Duodenal mucosa (tissue), 2 donors: Measurements from ENCODE around the gene NLRC5.
"Not testable (repeated sequence)": the region's sequence is repeated elsewhere in the genome, so short reads cannot be mapped to it uniquely, and the experiment has no call there.

Source experiments
- H3K27ac ChIP-seq: one replicate; pipeline ENCODE4 v1.7.0; 2013; ENCODE audit warnings: low read depth, low read length
- H3K27me3 ChIP-seq, 2 donors: one replicate each; pipeline ENCODE4 v1.7.0; 2013; ENCODE audit warnings: low read length in 2 of 2, control low read depth in 1 of 2; ENCODE audit not compliant: insufficient read depth in 2 of 2, control insufficient read depth in 1 of 2
- H3K36me3 ChIP-seq, 2 donors: one replicate each; pipeline ENCODE4 v1.7.0; 2013; ENCODE audit warnings: low read length in 2 of 2, control low read depth in 1 of 2; ENCODE audit not compliant: insufficient read depth in 2 of 2, control insufficient read depth in 1 of 2
- H3K4me1 ChIP-seq, 2 donors: one replicate each; pipeline ENCODE4 v1.7.0; 2013; ENCODE audit warnings: low read length in 2 of 2, control low read depth in 1 of 2; ENCODE audit not compliant: insufficient read depth in 2 of 2, control insufficient read depth in 1 of 2
- H3K4me3 ChIP-seq, 2 donors: one replicate each; pipeline ENCODE4 v1.7.0; 2013; ENCODE audit warnings: low read length in 2 of 2, low read depth in 1 of 2
- H3K9ac ChIP-seq, 2 donors: one replicate each; pipeline ENCODE4 v1.7.0; 2013; ENCODE audit warnings: low read length in 2 of 2, low read depth in 1 of 2
- H3K9me3 ChIP-seq, 2 donors: one replicate each; pipeline ENCODE4 v1.7.0; 2013; ENCODE audit warnings: low read length in 2 of 2, control low read depth in 1 of 2; ENCODE audit not compliant: control insufficient read depth in 1 of 2

NLRC5 gene

DNA sequence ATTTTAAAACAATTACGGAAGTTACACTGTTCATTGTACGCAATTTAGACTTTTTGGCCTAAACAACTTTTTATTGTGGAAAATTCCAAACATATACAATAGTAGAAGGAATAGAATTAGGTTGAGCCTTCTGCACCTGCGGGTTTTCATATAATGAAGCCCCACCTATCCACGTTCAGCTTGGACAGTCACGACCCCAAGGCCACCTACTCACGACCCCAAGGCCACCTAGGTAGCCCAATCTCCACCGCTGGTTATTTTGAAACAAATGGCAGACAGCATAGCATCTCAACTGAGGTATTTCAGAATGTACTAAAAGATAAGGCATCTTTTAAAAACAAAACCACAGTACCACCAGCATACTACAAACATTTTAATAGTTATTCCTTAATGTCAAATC, 631 bp downstream of the NLRC5 start:
- Histone ChIP-seq H3K4me3 (peak overlapping the region; percentile 92 to 95), H3K9me3 (no peaks in the 10 kb centered on the region), H3K36me3 (no peaks in the 10 kb centered on the region), H3K4me1 (peaks cover 43 to 54% of the 10 kb centered on the region in 2 donors), H3K27ac (no peak overlapping the region), H3K27me3 (no peaks in the 10 kb centered on the region), H3K9ac (peak overlapping the region; percentile 88 to 96)

DNA sequence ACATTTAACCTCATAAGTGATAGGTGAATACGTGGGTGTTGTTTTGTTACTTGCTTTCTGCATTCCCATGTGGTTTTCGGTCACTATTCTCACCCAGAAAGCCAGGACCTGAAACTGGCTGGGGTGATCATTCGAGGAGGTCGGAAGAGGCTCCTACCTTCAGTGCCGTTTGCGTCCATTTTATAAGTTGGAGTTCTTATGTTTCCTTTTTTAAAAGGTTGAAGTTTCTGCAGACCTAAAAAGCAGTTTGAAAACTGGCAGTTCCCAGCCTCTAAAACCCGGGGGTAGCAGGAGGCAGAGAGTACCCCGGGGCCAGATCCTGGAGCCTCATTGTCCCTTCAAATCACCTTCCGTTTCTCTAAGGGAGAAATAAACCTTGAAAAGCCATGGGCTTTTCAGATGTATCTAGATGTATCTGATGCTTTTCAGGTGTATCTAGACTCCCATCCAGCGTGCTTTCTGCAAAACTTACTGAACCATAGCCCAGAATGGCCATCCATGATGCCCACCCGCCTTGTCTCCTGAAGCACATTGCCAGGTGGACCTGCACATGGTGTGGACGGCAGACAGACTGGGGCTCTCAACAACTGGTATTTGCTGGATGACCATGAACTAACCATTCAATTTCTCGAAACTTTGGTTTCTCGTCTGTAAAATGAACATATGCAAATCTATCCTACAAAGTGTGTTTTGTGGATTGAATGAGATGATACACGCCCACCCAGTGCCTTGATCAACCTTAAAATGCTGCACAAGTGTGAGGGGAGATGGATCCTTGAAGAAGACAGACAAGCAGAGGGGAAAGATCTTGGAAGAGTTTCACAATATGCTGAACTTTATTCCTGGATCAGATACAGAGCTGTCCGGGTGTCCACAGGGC, 1.3 kb downstream of the NLRC5 start:
- H3K4me3 ChIP-seq, result peak overlapping the region; percentile 92 to 95
- no peaks in the 10 kb centered on the region for H3K36me3 ChIP-seq
- H3K4me1 ChIP-seq, result peaks cover 36 to 47% of the 10 kb centered on the region in 2 donors
- no peaks in the 10 kb centered on the region for H3K9me3 ChIP-seq
- H3K9ac ChIP-seq, result peak overlapping the region; percentile 88 to 96
- no peaks in the 10 kb centered on the region for H3K27me3 ChIP-seq
- H3K27ac ChIP-seq, result no peak overlapping the region

DNA sequence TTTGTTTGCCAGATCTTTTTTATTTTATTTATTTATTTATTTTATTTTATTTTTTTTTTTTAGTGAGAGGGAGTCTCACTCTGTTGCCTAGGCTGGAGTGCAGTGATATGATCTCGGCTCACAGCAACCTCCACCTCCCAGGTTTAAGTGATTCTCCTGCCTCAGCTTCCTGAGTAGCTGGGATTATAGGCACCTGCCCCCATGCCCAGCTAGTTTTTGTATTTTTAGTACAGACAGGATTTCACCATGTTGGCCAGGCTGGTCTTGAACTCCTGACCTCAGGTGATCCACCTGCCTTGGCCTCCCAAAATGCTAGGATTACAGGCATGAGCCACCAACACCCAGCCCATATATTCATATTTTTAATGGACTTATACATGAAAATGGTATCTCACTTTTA, 3.1 kb downstream of the NLRC5 start:
- H3K9ac ChIP-seq, H3K27ac ChIP-seq, H3K27me3 ChIP-seq, H3K4me3 ChIP-seq, H3K9me3 ChIP-seq, H3K36me3 ChIP-seq: not testable (repeated sequence)
- peaks cover 34 to 42% of the 10 kb centered on the region in 2 donors for H3K4me1 ChIP-seq

DNA sequence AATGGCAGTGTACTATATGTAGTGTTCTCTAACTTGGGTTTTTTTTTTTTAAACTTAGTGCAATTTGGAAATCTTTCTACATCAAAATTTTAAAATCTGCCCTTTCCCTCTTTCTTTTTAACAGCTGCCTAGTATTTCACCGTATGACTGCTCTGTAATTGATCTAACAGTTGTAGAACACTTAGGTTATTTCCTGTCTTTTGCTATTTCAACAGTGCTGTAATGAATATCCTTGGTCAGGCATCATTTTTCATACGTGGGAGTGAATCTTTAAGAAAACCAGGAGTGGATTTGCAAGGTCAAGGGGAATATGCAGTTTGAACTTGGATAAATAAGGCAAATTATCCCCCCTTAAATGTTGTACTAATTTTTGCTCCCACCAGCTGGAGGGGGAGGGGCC, 3.8 kb downstream of the NLRC5 start:
- Histone ChIP-seq H3K9me3 (no peaks in the 10 kb centered on the region), H3K27ac (no peak overlapping the region), H3K4me1 (peaks cover 28 to 34% of the 10 kb centered on the region in 2 donors)

DNA sequence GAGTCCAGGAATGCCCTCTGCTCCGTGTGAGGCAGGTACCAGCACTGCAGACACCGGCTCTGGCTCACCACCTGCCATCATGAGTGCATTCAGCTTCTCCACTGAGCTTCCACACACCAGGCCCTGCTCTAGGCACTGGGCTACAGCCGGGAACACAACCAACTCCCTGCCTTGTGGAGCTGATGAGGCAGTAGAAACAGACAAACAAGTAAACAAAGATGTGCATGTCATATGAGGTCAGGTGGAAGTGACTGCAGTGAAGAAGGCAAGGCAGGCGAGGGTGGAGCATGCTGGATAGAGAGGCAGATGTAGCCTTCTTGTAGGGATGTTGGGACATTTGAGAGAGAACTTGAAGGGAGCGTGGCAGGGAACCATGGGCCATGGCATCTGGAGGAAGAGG, 5.0 kb downstream of the NLRC5 start:
- H3K9ac ChIP-seq, result no peak overlapping the region
- H3K9me3 ChIP-seq, result no peaks in the 10 kb centered on the region
- H3K27ac ChIP-seq, result no peak overlapping the region
- H3K36me3 ChIP-seq, result no peaks in the 10 kb centered on the region
- no peaks in the 10 kb centered on the region for H3K27me3 ChIP-seq
- H3K4me3 ChIP-seq, result no peak overlapping the region
- H3K4me1 ChIP-seq, result peaks cover 28 to 33% of the 10 kb centered on the region in 2 donors

More for the DNA sequence above, 3.8 kb downstream of the NLRC5 start:
- Histone ChIP-seq H3K9ac (no peak overlapping the region), H3K27me3 (no peaks in the 10 kb centered on the region), H3K36me3 (no peaks in the 10 kb centered on the region), H3K4me3 (no peak overlapping the region)

DNA sequence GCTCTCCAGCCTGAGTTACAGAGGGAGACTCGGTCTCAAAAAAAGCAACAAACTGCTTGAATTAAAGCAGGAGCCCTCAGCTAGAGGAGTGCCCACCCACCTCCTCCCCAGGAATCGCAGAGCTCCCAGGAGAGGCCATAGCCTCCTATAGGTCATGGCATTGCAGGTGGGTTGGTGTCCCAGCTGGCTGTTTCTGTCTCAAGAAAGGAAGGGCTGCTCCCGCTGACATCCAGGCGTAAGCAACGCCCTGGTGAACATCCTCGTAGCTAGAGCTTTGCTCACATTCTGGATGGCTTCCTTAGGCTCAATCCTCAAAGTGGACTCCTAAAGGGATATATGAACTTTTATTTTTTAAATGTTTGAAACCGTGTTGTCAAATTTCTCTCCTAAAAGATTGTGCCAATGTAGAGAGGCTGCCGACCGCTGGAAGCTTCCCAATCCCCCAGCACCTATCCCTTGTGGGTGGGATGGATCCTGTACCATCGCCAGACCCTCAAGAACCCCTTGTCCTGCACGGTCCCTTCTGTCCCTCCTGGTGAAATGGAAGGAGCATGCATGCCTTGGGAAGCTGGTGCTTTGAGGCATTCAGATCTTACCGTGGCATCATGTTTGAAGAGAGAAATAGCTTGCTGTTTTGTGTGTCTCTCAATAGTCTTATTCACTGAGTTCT, 5.9 kb downstream of the NLRC5 start:
- H3K4me3 ChIP-seq, result no peak overlapping the region
- H3K27ac ChIP-seq, result no peak overlapping the region
- H3K4me1 ChIP-seq, result peaks cover 31 to 40% of the 10 kb centered on the region in 2 donors
- no peaks in the 10 kb centered on the region for H3K9me3 ChIP-seq
- H3K9ac ChIP-seq, result no peak overlapping the region
- no peaks in the 10 kb centered on the region for H3K36me3 ChIP-seq
- no peaks in the 10 kb centered on the region for H3K27me3 ChIP-seq

DNA sequence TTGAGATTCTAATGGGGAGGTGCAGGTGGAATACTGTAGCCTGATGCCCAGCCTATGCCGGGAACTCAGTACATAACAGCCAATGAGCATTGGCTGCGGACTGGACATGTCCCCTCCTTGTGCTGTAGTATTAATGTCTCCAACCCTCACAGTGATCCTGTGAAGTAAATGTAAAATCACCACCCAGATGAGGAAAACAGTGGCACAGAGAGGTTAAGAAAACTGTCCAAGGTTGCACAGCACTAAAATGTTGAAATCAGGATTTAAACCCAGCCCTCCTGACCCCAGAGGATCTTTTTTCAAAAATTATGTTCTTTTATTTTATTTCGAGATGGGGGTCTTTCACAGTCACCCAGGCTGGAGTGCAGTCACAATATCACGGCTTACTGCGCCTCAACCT, 7.9 kb downstream of the NLRC5 start:
- Histone ChIP-seq H3K9me3 (no peaks in the 10 kb centered on the region), H3K4me1 (peaks cover 25 to 27% of the 10 kb centered on the region in 2 donors), H3K27ac (no peak overlapping the region), H3K27me3 (no peaks in the 10 kb centered on the region), H3K36me3 (no peaks in the 10 kb centered on the region), H3K4me3 (no peak overlapping the region), H3K9ac (no peak overlapping the region)

DNA sequence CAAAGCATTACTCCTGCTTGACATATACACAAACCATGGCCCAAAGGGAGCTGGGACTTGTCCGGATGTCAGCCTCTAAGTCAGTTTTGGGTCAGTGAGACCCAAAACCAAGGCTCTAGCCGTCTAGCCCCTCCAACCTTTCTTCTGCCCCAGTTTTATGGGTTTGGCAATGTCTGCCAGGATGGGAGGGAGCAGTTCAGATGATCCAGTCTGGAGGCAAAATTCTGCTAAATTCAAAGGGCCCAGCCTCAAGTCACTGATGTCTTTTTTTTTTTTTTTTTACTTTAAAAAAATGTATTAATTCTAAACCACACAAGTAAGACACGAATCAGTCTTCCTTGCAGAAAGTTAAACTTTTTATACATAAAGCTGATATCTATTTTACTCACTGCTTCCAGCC, 8.6 kb downstream of the NLRC5 start:
- Histone ChIP-seq H3K27me3 (no peaks in the 10 kb centered on the region), H3K36me3 (no peaks in the 10 kb centered on the region), H3K27ac (no peak overlapping the region), H3K4me3 (no peak overlapping the region), H3K4me1 (peaks cover 25 to 27% of the 10 kb centered on the region in 2 donors), H3K9me3 (no peaks in the 10 kb centered on the region), H3K9ac (no peak overlapping the region)

DNA sequence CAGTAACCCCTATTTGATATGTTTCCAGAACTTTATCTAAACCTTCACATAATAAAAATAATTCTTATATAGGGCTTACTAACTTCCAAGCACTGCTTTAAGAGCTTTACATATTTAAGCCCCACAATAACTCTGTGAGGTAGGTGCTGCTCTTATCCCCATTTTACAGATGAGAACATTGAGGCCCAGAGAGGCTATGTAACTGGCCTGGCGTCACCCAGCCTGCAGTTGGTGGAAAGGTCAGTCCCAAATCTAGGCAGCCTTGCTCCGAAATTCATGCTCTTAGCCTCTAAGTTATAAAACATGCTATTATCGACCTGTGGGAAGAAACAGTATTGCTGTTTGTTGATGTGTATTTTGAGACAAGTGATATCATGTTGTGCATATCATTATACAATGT, 9.0 kb downstream of the NLRC5 start:
- no peaks in the 10 kb centered on the region for H3K9me3 ChIP-seq
- H3K4me1 ChIP-seq, result peaks cover 24 to 25% of the 10 kb centered on the region in 2 donors
- H3K27me3 ChIP-seq, result no peaks in the 10 kb centered on the region
- no peaks in the 10 kb centered on the region for H3K36me3 ChIP-seq
- H3K9ac ChIP-seq, result no peak overlapping the region
- H3K4me3 ChIP-seq, result no peak overlapping the region
- H3K27ac ChIP-seq, result no peak overlapping the region

DNA sequence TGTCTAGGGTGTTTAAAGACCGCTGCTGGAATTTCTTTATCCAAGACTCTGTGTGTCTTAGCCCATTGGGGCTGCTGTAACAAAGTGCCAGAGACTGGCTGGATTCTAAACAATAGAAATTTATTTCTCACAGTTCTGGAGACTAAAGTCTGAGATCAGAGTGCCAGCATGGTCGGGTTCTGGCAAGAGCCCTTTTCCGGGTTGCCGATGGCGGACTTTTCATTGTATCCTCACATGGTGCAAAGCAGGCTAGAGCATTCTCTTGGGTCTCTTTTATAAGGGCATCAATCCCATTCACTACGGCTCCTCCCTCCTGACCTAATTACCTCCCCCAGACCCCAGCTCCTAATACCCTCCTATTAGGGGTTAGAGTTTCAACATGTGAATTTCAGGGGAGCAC, 9.5 kb downstream of the NLRC5 start:
- no peaks in the 10 kb centered on the region for H3K27me3 ChIP-seq
- H3K27ac ChIP-seq, result no peak overlapping the region
- H3K4me3 ChIP-seq, result no peak overlapping the region
- peak overlapping the region in 1 of 2 donors; percentile 10 for H3K9ac ChIP-seq
- H3K36me3 ChIP-seq, result no peaks in the 10 kb centered on the region
- H3K4me1 ChIP-seq, result peaks cover 22 to 25% of the 10 kb centered on the region in 2 donors
- H3K9me3 ChIP-seq, result no peaks in the 10 kb centered on the region
